Measurements from ENCODE around the gene ENOX2.

DNA sequence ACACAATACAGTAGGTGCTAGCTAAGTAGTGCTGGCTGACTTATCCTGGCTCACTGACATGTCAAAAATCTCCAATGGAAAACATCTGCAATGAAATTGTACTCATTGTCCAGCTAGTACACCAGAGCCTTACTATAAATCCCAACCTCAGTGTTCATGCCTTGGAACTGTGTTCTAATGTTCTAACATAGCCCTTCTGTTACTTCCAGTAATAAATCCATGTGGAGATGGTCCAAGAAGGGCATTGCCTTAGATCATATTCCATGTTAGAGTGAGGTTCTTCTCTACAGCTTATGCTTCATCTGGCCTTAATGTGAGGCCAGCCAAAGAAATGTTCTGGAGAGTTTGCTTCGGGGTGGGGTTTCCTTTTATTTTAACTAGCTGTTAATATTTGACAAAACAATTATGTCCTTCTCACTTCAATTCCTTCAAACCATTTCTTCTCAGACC, 25.1 kb downstream of the ENOX2 start:
- TF ChIP-seq, protein P1, sequence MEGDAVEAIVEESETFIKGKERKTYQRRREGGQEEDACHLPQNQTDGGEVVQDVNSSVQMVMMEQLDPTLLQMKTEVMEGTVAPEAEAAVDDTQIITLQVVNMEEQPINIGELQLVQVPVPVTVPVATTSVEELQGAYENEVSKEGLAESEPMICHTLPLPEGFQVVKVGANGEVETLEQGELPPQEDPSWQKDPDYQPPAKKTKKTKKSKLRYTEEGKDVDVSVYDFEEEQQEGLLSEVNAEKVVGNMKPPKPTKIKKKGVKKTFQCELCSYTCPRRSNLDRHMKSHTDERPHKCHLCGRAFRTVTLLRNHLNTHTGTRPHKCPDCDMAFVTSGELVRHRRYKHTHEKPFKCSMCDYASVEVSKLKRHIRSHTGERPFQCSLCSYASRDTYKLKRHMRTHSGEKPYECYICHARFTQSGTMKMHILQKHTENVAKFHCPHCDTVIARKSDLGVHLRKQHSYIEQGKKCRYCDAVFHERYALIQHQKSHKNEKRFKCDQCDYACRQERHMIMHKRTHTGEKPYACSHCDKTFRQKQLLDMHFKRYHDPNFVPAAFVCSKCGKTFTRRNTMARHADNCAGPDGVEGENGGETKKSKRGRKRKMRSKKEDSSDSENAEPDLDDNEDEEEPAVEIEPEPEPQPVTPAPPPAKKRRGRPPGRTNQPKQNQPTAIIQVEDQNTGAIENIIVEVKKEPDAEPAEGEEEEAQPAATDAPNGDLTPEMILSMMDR (conservative IDR thresholded peaks at IDR 0.05), result no peak
- TF ChIP-seq EZH2 (IDR thresholded peaks at IDR 0.05; ENCODE audit: low read depth), result no peak

All from PC-9 (cell line).